CD4-positive, alpha-beta memory T cell (primary cell): Measurements from ENCODE around the gene MEF2D. TPM values are rescaled to one million over a fixed set of nuclear protein-coding genes. Genes with fewer than 3 reads are reported as not detected.

Experiments
- CTCF ChIA-PET: fragments of 350-600 bp; sonication (Branson Sonifier 250); formaldehyde crosslinking; loops from one replicate; lab custom pipeline; 2021; ENCODE audit warnings: inconsistent platforms; ENCODE audit not compliant: partially characterized antibody; lab: Charles Lee
- POLR2A ChIA-PET: fragments of 350-600 bp; sonication (Branson Sonifier 250); formaldehyde crosslinking; loops from one replicate; lab custom pipeline; 2021; ENCODE audit not compliant: partially characterized antibody; lab: Charles Lee
- DNase-seq, 5 donors: peaks; one replicate each; pipeline versions ENCODE4 v3.0.0 to v3.0.0-alpha.2; 2020 to 2022; ENCODE audit warnings: mixed read lengths in 1 of 5
- H3K27ac ChIP-seq: one replicate; pipeline ENCODE4 v1.7.0; 2013; ENCODE audit warnings: low read depth, low read length
- H3K27me3 ChIP-seq: 2 replicates; pipeline ENCODE4 v1.7.0; 2013; ENCODE audit warnings: mild to moderate bottlenecking, low read length, moderate library complexity; ENCODE audit not compliant: insufficient read depth
- H3K36me3 ChIP-seq: 2 replicates; pipeline ENCODE4 v1.7.0; 2013; ENCODE audit warnings: mild to moderate bottlenecking, low read length, moderate library complexity; ENCODE audit not compliant: insufficient read depth
- H3K4me1 ChIP-seq: 2 replicates; pipeline ENCODE4 v1.7.0; 2013; ENCODE audit warnings: mild to moderate bottlenecking, low read length, moderate library complexity; ENCODE audit not compliant: insufficient read depth
- H3K4me3 ChIP-seq, 2 donors: one replicate each; pipeline ENCODE4 v1.7.0; 2013; ENCODE audit warnings: low read length in 2 of 2, mild to moderate bottlenecking in 1 of 2
- H3K9me3 ChIP-seq, 2 donors: one replicate each; pipeline ENCODE4 v1.7.0; 2013; ENCODE audit warnings: low read length in 2 of 2, control low read depth in 1 of 2; ENCODE audit not compliant: control insufficient read depth in 1 of 2
- H3K27ac Mint-ChIP-seq, 7 donors: one replicate each; pipeline ENCODE4 v1.8.0; 2020 to 2021; ENCODE audit warnings: mixed read lengths in 7 of 7, mild to moderate bottlenecking in 6 of 7, inconsistent platforms in 3 of 7, moderate library complexity in 3 of 7
- H3K27me3 Mint-ChIP-seq, 2 donors: one replicate each; pipeline ENCODE4 v1.8.0; 2020 to 2021; ENCODE audit warnings: mixed read lengths in 2 of 2
- H3K36me3 Mint-ChIP-seq, 2 donors: one replicate each; pipeline ENCODE4 v1.8.0; 2020 to 2021; ENCODE audit warnings: mixed read lengths in 2 of 2, inconsistent platforms in 1 of 2, mild to moderate bottlenecking in 1 of 2
- H3K4me1 Mint-ChIP-seq, 4 donors: one replicate each; pipeline ENCODE4 v1.8.0; 2020 to 2021; ENCODE audit warnings: mixed read lengths in 4 of 4, mild to moderate bottlenecking in 1 of 4
- H3K4me3 Mint-ChIP-seq, 8 donors: one replicate each; pipeline ENCODE4 v1.8.0; 2020 to 2021; ENCODE audit warnings: mixed read lengths in 8 of 8, mild to moderate bottlenecking in 7 of 8, moderate library complexity in 6 of 8, inconsistent platforms in 3 of 8
- H3K9me3 Mint-ChIP-seq, 8 donors: one replicate each; pipeline ENCODE4 v1.8.0; 2020 to 2021; ENCODE audit warnings: mixed read lengths in 8 of 8, mild to moderate bottlenecking in 5 of 8, inconsistent platforms in 3 of 8, moderate library complexity in 1 of 8
- intact Hi-C: fragments of 100-400 bp; cut with micrococcal nuclease; formaldehyde crosslinking; loops from one replicate; pipeline ENCODE4 v1.15.1; 2023
- polyA plus RNA-seq, 2 donors: library from polyadenylated mRNA; unstranded; fragments of 300-500 nt; fragmentation: Illumina TruSeq; gene quantifications; one replicate each; pipeline ENCODE4 v1.2.3, GENCODE V29; 2021
- total RNA-seq, 2 experiments: library from RNA; stranded (reverse); gene quantifications; one replicate each; pipeline ENCODE4 v1.2.3, GENCODE V29; 2021

MEF2D gene
- total and polyA plus RNA-seq, 4 experiments from 2014 or later: 4.2 to 69.6 (median 39.4) TPM

- no peaks in the 10 kb centered on the region for H3K27me3 Mint-ChIP-seq
- intact Hi-C loops: no loop called here
- Histone ChIP-seq H3K27me3 (no peaks in the 10 kb centered on the region), H3K4me1 (peaks cover 56% of the 10 kb centered on the region), H3K27ac (peak overlapping the region; percentile 42), H3K36me3 (peaks cover 71% of the 10 kb centered on the region), H3K4me3 (no peak overlapping the region), H3K9me3 (no peaks in the 10 kb centered on the region)
- H3K4me1 Mint-ChIP-seq: peaks cover 36 to 59% (median 50%) of the 10 kb centered on the region in 4 donors
- peak overlapping the region; percentile 75 to 97 (median 92) for H3K27ac Mint-ChIP-seq
- DNase-seq: peak in 2 of 5 donors; percentile 39 to 65
- POLR2A ChIA-PET: interaction anchor here (0.9 to 14.5 kb wide), 7 partner anchors 8 to 225 kb away, joined by 3 to 376 read pairs (median 7); partner anchors contain the start of genes GPATCH4, MEF2D and NAXE
- H3K36me3 Mint-ChIP-seq: peaks cover 51 to 78% of the 10 kb centered on the region in 2 donors
- CTCF ChIA-PET: interaction anchor here (0.6 to 14.7 kb wide), 20 partner anchors 10 to 146 kb away, joined by 3 to 257 read pairs (median 8); partner anchors contain the start of genes GPATCH4, IQGAP3 and MEF2D
- peak overlapping the region in 5 of 8 donors; percentile 5 to 43 (median 35) for H3K4me3 Mint-ChIP-seq
- H3K9me3 Mint-ChIP-seq: peaks cover 0 to 2% (median 0%) of the 10 kb centered on the region in 8 donors
Observed at GRCh38 chr1:156481527-156481926, 19.0 kb downstream of the MEF2D start.

DNA sequence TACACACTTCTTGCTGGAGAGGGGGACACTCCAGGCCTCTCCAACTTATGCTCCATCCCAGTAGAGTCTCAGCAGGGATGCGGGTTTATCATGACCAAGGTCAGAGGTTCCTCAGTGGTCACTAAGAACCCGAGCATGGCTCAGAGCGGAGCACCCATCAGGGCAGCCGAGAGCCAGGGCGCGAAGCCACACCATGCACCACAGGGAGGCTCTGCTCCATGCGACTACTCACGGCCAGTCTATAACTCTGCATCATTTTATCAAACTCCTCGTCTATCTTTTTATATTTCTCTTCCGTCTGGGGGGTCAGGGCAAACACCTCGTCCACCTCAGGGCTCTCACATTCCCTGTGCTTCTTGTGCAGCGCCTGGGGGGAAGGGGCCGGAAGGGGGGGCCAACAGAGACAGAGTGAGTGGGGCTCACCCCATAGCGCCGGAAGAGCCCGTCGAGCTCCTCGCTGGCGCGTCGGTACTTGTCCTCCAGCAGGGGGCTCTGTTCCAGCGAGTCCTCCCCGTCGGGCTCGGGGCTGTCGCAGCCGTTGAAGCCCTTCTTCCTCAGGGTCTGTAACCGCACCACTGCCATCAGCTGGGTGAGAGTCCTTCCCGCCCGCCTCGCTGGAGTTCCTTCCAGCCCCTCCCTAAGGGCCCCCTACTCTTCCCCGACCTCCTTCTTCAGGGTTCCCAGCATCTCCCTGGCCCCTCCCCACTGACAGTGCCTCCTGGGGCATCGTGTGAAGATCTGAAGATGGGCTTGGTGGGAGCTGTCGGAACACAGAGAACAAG lies 20.0 kb downstream of the MEF2D start:
- POLR2A ChIA-PET: interaction anchor here (0.9 to 14.5 kb wide), 9 partner anchors 9 to 226 kb away, joined by 3 to 376 read pairs (median 6); partner anchors contain the start of genes GPATCH4, MEF2D and NAXE
- H3K27me3 Mint-ChIP-seq: no peaks in the 10 kb centered on the region
- H3K9me3 ChIP-seq: no peaks in the 10 kb centered on the region
- peaks cover 47% of the 10 kb centered on the region for H3K4me1 ChIP-seq
- H3K4me3 Mint-ChIP-seq: peak overlapping the region in 6 of 8 donors; percentile 33 to 58 (median 46)
- H3K27ac ChIP-seq: peak overlapping the region; percentile 42
- H3K27me3 ChIP-seq: no peaks in the 10 kb centered on the region
- intact Hi-C loops: loop anchor here (1.0 kb wide), 5 partner anchors 20 to 128 kb away; partner anchors contain the start of gene MEF2D
- H3K4me1 Mint-ChIP-seq: peaks cover 31 to 53% (median 44%) of the 10 kb centered on the region in 4 donors
- H3K27ac Mint-ChIP-seq: peak overlapping the region; percentile 75 to 97 (median 92)
- peaks cover 57 to 85% of the 10 kb centered on the region in 2 donors for H3K36me3 Mint-ChIP-seq
- peaks cover 72% of the 10 kb centered on the region for H3K36me3 ChIP-seq
- CTCF ChIA-PET: interaction anchor here (0.6 to 14.7 kb wide), 28 partner anchors 10 to 177 kb away, joined by 3 to 257 read pairs (median 6); partner anchors contain the start of genes GPATCH4, IQGAP3, MEF2D and NAXE
- peaks cover 0 to 2% (median 0%) of the 10 kb centered on the region in 8 donors for H3K9me3 Mint-ChIP-seq
- peak; percentile 77 to 81 (median 80) for DNase-seq
- no peak overlapping the region for H3K4me3 ChIP-seq

GRCh38 chr1:156480016-156480370 lies 20.6 kb downstream of the MEF2D start:
- Mint-ChIP-seq H3K36me3 (peaks cover 57 to 90% of the 10 kb centered on the region in 2 donors), H3K4me3 (no peak overlapping the region), H3K4me1 (peaks cover 31 to 53% (median 42%) of the 10 kb centered on the region in 4 donors), H3K27ac (peak overlapping the region in 6 of 7 donors; percentile 70 to 97 (median 91)), H3K9me3 (peaks cover 0 to 2% (median 0%) of the 10 kb centered on the region in 8 donors), H3K27me3 (no peaks in the 10 kb centered on the region)
- peaks cover 77% of the 10 kb centered on the region for H3K36me3 ChIP-seq
- ChIA-PET POLR2A (interaction anchor here (1.3 to 14.5 kb wide), 7 partner anchors 9 to 128 kb away, joined by 4 to 376 read pairs (median 7); partner anchors contain the start of genes GPATCH4, MEF2D and NAXE), CTCF (interaction anchor here (0.6 to 14.7 kb wide), 25 partner anchors 10 to 178 kb away, joined by 3 to 257 read pairs (median 6); partner anchors contain the start of genes GPATCH4, IQGAP3, MEF2D and NAXE)
- intact Hi-C loops: loop anchor here (1.0 kb wide), 5 partner anchors 20 to 128 kb away; partner anchors contain the start of gene MEF2D
- no peaks in the 10 kb centered on the region for H3K9me3 ChIP-seq
- H3K4me3 ChIP-seq: no peak overlapping the region
- peaks cover 43% of the 10 kb centered on the region for H3K4me1 ChIP-seq
- DNase-seq: no peak
- H3K27ac ChIP-seq: peak overlapping the region; percentile 42
- no peaks in the 10 kb centered on the region for H3K27me3 ChIP-seq

DNA sequence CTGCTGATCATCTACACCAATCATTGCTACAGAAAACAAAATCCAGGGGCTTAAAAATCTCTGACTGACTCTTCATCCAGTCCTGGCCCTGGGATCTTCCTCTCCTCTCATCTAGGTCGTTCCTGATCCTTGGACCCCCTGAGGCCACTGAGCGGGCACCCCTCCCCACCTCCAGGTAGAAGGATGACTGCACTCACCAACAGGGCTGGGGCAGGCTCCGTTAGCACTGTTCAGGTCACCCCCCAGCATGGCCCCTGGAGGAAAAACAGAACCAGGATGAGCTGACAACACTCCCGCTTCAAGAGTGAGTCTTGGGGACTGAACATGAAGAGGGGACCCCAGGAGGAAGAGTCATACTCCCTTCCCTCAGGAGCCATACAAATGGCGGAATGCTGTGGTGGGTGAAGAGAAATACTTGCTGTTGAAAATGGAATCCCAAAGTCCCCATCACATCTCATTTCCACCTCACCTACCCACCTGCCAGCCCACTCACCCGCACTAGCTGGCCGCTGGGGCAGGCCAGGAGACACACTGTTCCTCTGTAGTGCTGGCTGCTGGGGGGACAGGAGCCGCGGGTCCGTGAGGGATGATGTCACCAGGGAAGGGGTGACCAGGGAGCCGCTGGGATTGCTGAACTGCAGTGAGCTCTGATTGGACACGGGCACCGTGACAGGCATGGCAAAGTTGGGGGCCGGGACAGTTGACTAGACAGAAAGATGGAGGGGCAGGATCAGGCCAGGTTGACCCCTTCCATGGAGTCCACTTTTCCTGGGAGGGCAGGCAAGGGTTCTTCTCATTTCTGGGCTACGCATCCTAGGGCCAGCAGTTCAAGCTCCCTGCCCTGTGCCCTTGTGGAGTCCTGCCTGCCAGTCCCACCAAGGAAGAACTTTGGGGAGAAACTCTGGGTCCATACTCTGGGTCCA lies 21.2 kb downstream of the MEF2D start:
- H3K27ac Mint-ChIP-seq: peak overlapping the region; percentile 44 to 89 (median 68)
- peaks cover 27 to 46% (median 37%) of the 10 kb centered on the region in 4 donors for H3K4me1 Mint-ChIP-seq
- Histone ChIP-seq H3K27ac (no peak overlapping the region), H3K36me3 (peaks cover 84% of the 10 kb centered on the region), H3K9me3 (no peaks in the 10 kb centered on the region), H3K4me3 (no peak overlapping the region), H3K4me1 (peaks cover 37% of the 10 kb centered on the region), H3K27me3 (no peaks in the 10 kb centered on the region)
- peaks cover 57 to 91% of the 10 kb centered on the region in 2 donors for H3K36me3 Mint-ChIP-seq
- H3K9me3 Mint-ChIP-seq: peaks cover 0 to 2% (median 0%) of the 10 kb centered on the region in 8 donors
- H3K4me3 Mint-ChIP-seq: no peak overlapping the region
- no peaks in the 10 kb centered on the region for H3K27me3 Mint-ChIP-seq
- ChIA-PET CTCF (interaction anchor here (1.2 to 14.7 kb wide), 5 partner anchors 12 to 94 kb away, joined by 4 to 257 read pairs (median 13); partner anchors contain the start of gene MEF2D), POLR2A (interaction anchor here (0.6 to 14.5 kb wide), 3 partner anchors 18 to 24 kb away, joined by 3 to 376 read pairs (median 4); partner anchors contain the start of gene MEF2D)
- DNase-seq: no peak
- intact Hi-C loops: loop anchor here (1.0 kb wide), 5 partner anchors 21 to 129 kb away; partner anchors contain the start of gene MEF2D

- no peak for DNase-seq
- Mint-ChIP-seq H3K4me3 (no peak overlapping the region), H3K27me3 (no peaks in the 10 kb centered on the region), H3K9me3 (peaks cover 0 to 2% (median 0%) of the 10 kb centered on the region in 8 donors), H3K27ac (peak overlapping the region in 3 of 7 donors; percentile 19 to 61 (median 42)), H3K4me1 (peaks cover 22 to 37% (median 28%) of the 10 kb centered on the region in 4 donors), H3K36me3 (peaks cover 68 to 91% of the 10 kb centered on the region in 2 donors)
- ChIA-PET POLR2A (interaction anchor here (1.6 to 2.2 kb wide), 2 partner anchors 23 to 27 kb away, joined by 5 to 6 read pairs; partner anchors contain the start of gene MEF2D), CTCF (interaction anchor here (0.5 to 1.5 kb wide), 3 partner anchors 23 to 124 kb away, joined by 3 to 6 read pairs (median 4); no protein-coding TSS in a partner anchor)
- H3K27me3 ChIP-seq: no peaks in the 10 kb centered on the region
- H3K27ac ChIP-seq: no peak overlapping the region
- H3K9me3 ChIP-seq: no peaks in the 10 kb centered on the region
- peaks cover 95% of the 10 kb centered on the region for H3K36me3 ChIP-seq
- H3K4me3 ChIP-seq: no peak overlapping the region
- peaks cover 27% of the 10 kb centered on the region for H3K4me1 ChIP-seq
- intact Hi-C loops: no loop called here
Observed at GRCh38 chr1:156478250-156478627, 22.3 kb downstream of the MEF2D start.
